Measurements from ENCODE around the gene PARP11. TPM values are rescaled to one million over a fixed set of nuclear protein-coding genes. Genes with fewer than 3 reads are reported as not detected.

PARP11 gene
- polyA plus RNA-seq, 4 donors: 1.3 to 7.9 (median 4.3) TPM

DNA sequence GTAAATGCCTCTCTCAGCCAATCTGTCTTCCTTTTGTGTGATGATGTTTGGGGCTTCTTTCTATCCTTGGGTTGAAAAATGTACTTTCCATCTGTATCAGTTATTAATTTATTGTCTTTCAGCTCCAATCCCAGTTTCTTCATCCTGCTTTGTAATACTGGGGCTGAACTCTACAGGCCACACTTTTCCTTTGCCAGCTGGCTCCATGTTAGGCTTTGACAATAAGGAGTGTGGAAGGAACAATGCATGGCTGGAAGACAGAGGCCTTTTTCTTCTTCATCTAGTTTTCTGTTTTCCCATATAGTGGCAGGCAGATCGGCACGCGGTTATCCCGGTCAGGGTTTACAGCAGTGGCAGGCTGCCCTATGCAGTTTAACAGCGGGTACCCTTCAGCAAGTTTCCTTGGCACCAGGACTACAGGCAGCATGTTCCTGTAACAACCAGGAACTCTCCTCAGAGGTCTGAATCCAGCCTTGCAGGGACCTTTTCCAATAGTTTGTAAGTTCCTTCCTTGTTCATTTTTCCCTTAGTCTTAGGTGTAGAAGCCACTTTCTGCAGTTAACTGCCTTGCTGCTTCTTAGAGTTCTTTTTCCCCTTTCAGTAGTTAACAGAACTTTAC lies 81.8 kb downstream of the PARP11 start:
- Histone ChIP-seq H3K9me3 (ENCODE audit: control insufficient read depth in 2 of 2, insufficient read depth in 1 of 2, low read depth in 1 of 2, low read length in 1 of 2) (peaks cover 0 to 2% of the 10 kb centered on the region in 2 donors), H3K27ac (ENCODE audit: low read depth in 1 of 3, low read length in 2 of 3) (no peak overlapping the region), H3K36me3 (ENCODE audit: control insufficient read depth in 3 of 3, insufficient read depth in 2 of 3, low read depth in 1 of 3, low read length in 3 of 3) (no peaks in the 10 kb centered on the region), H3K4me1 (ENCODE audit: control insufficient read depth in 3 of 3, insufficient read depth in 2 of 3, low read depth in 1 of 3, low read length in 2 of 3) (no peaks in the 10 kb centered on the region), H3K27me3 (ENCODE audit: control insufficient read depth in 3 of 3, insufficient read depth in 3 of 3, low read length in 3 of 3) (no peaks in the 10 kb centered on the region), H3K4me3 (ENCODE audit: low read depth in 1 of 3, low read length in 3 of 3) (no peak overlapping the region)
- no peak for DNase-seq
- no peak for FAIRE-seq
- WGBS, 3 donors: 91 to 95% (median 95%) methylated on average over 5 of the region's 5 CpGs

DNA sequence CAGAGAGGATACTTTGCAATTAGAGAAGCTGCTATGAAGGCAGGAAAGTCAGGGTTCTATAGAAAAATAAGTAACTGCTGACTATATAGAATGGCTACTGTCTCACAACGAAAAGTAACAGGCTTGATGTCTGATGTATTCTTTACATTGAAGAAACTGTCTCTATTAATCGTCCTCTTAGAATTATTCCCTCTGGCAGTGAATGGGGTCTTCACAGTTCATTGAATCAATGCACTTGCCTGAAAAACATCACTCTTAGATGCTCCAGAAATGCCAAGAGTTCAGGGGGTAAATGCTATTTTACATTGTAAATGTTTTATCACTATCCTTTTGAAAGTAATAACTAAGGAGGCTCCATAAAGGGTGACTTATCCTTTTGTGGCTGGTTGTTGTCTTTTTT lies 82.6 kb downstream of the PARP11 start:
- 90 to 93% (median 92%) methylated on average over 2 of the region's 2 CpGs for WGBS, 3 donors
- FAIRE-seq (no peak), DNase-seq (no peak)
- H3K4me1 ChIP-seq (ENCODE audit: control insufficient read depth in 3 of 3, insufficient read depth in 2 of 3, low read depth in 1 of 3, low read length in 2 of 3): no peaks in the 10 kb centered on the region
- H3K4me3 ChIP-seq (ENCODE audit: low read depth in 1 of 3, low read length in 3 of 3): no peak overlapping the region
- no peaks in the 10 kb centered on the region for H3K27me3 ChIP-seq (ENCODE audit: control insufficient read depth in 3 of 3, insufficient read depth in 3 of 3, low read length in 3 of 3)
- peaks cover 0 to 2% of the 10 kb centered on the region in 2 donors for H3K9me3 ChIP-seq (ENCODE audit: control insufficient read depth in 2 of 2, insufficient read depth in 1 of 2, low read depth in 1 of 2, low read length in 1 of 2)
- no peak overlapping the region for H3K27ac ChIP-seq (ENCODE audit: low read depth in 1 of 3, low read length in 2 of 3)
- H3K36me3 ChIP-seq (ENCODE audit: control insufficient read depth in 3 of 3, insufficient read depth in 2 of 3, low read depth in 1 of 3, low read length in 3 of 3): no peaks in the 10 kb centered on the region

DNA sequence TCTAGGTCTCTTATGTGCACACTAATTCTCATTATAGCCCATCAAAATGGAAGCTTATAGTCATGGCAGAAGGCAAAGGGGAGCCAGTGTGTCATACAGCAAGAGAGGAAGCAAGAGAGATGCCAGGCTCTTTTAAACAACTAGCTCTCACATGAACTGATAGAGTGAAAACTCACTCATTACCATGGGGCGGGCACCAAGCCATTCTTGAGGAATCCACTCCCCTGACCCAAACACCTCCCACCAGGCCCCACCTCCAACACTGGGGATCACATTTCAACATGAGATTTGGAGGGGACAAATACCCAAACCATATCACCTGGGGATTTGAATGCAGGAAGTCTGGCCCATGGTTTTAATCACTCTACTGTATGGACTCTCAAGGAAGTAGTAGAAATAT lies 83.4 kb downstream of the PARP11 start:
- Histone ChIP-seq H3K36me3 (ENCODE audit: control insufficient read depth in 3 of 3, insufficient read depth in 2 of 3, low read depth in 1 of 3, low read length in 3 of 3) (no peaks in the 10 kb centered on the region), H3K4me3 (ENCODE audit: low read depth in 1 of 3, low read length in 3 of 3) (no peak overlapping the region), H3K27me3 (ENCODE audit: control insufficient read depth in 3 of 3, insufficient read depth in 3 of 3, low read length in 3 of 3) (no peaks in the 10 kb centered on the region), H3K27ac (ENCODE audit: low read depth in 1 of 3, low read length in 2 of 3) (no peak overlapping the region), H3K9me3 (ENCODE audit: control insufficient read depth in 2 of 2, insufficient read depth in 1 of 2, low read depth in 1 of 2, low read length in 1 of 2) (peaks cover 0 to 2% of the 10 kb centered on the region in 2 donors), H3K4me1 (ENCODE audit: control insufficient read depth in 3 of 3, insufficient read depth in 2 of 3, low read depth in 1 of 3, low read length in 2 of 3) (no peaks in the 10 kb centered on the region)
- DNase-seq (no peak), FAIRE-seq (no peak)
- WGBS, 3 donors: 92 to 94% (median 93%) methylated on average over 1 of the region's 1 CpG

DNA sequence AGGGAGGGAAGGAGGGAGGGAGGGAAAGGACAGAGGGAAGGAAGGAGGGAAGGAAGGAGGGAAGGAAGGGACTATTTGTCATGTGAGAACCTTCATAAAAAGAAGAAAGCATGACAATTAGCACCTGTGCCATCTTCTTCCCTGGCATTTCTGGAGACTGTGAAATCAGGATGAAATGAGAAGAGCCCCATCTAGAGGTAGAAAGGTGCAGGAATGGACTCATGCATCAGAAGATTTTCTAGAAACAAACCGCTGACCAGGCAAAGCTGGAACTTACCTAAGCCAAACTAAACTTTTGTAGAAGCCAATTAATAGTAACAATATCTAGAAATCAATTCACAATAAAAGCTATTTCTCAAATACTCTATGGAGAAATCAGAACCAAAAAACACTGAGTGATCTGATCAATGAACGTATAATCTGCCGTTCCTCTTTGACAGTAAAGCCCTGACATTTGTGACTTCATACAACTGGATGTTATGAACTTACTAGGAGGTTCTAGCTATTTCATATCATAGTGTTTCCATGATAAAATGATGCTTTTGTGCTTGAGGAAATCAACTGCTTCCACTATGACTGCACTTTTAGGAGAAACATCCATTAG lies 95.9 kb downstream of the PARP11 start:
- WGBS, 3 donors: 49 to 63% (median 62%) methylated on average over 3 of the region's 3 CpGs
- no peak overlapping the region for H3K4me3 ChIP-seq (ENCODE audit: low read depth in 1 of 3, low read length in 3 of 3)
- H3K27ac ChIP-seq (ENCODE audit: low read depth in 1 of 3, low read length in 2 of 3): no peak overlapping the region
- H3K9me3 ChIP-seq (ENCODE audit: control insufficient read depth in 2 of 2, insufficient read depth in 1 of 2, low read depth in 1 of 2, low read length in 1 of 2): no peaks in the 10 kb centered on the region
- H3K27me3 ChIP-seq (ENCODE audit: control insufficient read depth in 3 of 3, insufficient read depth in 3 of 3, low read length in 3 of 3): peaks cover 0 to 6% (median 0%) of the 10 kb centered on the region in 3 donors
- no peaks in the 10 kb centered on the region for H3K4me1 ChIP-seq (ENCODE audit: control insufficient read depth in 3 of 3, insufficient read depth in 2 of 3, low read depth in 1 of 3, low read length in 2 of 3)
- H3K36me3 ChIP-seq (ENCODE audit: control insufficient read depth in 3 of 3, insufficient read depth in 2 of 3, low read depth in 1 of 3, low read length in 3 of 3): no peaks in the 10 kb centered on the region
- FAIRE-seq (no peak), DNase-seq (peak; percentile 48 to 52)

DNA sequence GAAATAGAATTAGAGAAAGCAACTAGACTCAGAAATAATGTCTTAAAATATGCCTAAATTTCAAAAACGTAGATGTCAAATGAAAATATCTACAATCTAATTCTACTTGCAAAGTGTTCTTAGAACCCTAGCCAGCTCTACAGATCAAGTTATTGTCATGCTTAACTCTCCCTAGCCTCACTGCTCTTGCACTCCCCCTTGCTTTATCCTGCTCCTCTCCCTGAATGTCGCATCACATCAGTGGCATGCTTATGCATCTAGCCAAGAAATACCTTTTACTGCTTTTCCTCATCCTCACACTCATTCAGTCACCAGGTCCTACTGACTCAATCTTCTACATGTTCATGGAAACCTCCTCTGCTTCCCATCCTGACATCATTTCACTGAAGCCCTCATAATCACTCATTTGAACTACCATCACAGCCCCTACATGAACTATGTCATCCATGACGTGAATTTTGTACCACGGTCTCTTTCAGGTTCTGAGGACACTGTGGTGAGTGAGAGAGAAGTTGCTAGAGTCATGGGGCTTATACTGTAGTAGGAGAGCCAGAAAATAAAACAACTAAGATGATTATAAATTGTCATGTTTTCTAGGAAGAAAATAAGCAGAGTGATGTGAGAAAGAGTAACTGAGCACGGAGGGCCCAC lies 97.7 kb downstream of the PARP11 start:
- 82 to 92% (median 89%) methylated on average over 5 of the region's 5 CpGs for WGBS, 3 donors
- Histone ChIP-seq H3K9me3 (ENCODE audit: control insufficient read depth in 2 of 2, insufficient read depth in 1 of 2, low read depth in 1 of 2, low read length in 1 of 2) (no peaks in the 10 kb centered on the region), H3K27ac (ENCODE audit: low read depth in 1 of 3, low read length in 2 of 3) (no peak overlapping the region), H3K4me3 (ENCODE audit: low read depth in 1 of 3, low read length in 3 of 3) (no peak overlapping the region), H3K36me3 (ENCODE audit: control insufficient read depth in 3 of 3, insufficient read depth in 2 of 3, low read depth in 1 of 3, low read length in 3 of 3) (no peaks in the 10 kb centered on the region), H3K27me3 (ENCODE audit: control insufficient read depth in 3 of 3, insufficient read depth in 3 of 3, low read length in 3 of 3) (peaks cover 0 to 6% (median 0%) of the 10 kb centered on the region in 3 donors), H3K4me1 (ENCODE audit: control insufficient read depth in 3 of 3, insufficient read depth in 2 of 3, low read depth in 1 of 3, low read length in 2 of 3) (no peaks in the 10 kb centered on the region)
- no peak for DNase-seq
- no peak for FAIRE-seq

DNA sequence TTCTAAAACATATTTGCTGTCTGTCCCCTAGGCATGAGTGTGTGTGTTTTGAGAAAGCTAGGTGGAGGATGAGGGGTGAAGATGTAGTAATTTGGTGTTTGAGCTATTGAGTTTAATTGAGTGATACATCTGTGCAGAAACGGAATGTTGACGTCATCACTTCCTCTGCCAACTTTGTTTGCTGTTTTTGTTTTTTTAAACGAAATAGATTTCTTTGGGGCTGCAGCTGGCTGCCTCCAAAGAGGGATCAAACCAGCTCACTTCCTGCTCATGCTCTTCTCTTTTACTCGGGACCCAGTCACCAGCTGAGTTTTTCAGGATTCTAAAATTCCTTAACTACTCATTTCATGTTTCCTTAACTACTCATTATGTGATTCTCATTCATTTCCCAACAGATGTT lies 100.8 kb downstream of the PARP11 start:
- no peak for FAIRE-seq
- Histone ChIP-seq H3K27ac (ENCODE audit: low read depth in 1 of 3, low read length in 2 of 3) (no peak overlapping the region), H3K9me3 (ENCODE audit: control insufficient read depth in 2 of 2, insufficient read depth in 1 of 2, low read depth in 1 of 2, low read length in 1 of 2) (no peaks in the 10 kb centered on the region), H3K4me3 (ENCODE audit: low read depth in 1 of 3, low read length in 3 of 3) (no peak overlapping the region), H3K27me3 (ENCODE audit: control insufficient read depth in 3 of 3, insufficient read depth in 3 of 3, low read length in 3 of 3) (peaks cover 0 to 6% (median 0%) of the 10 kb centered on the region in 3 donors), H3K4me1 (ENCODE audit: control insufficient read depth in 3 of 3, insufficient read depth in 2 of 3, low read depth in 1 of 3, low read length in 2 of 3) (no peaks in the 10 kb centered on the region), H3K36me3 (ENCODE audit: control insufficient read depth in 3 of 3, insufficient read depth in 2 of 3, low read depth in 1 of 3, low read length in 3 of 3) (no peaks in the 10 kb centered on the region)
- WGBS, 3 donors: 36 to 46% (median 38%) methylated on average over 4 of the region's 4 CpGs
- DNase-seq: no peak

DNA sequence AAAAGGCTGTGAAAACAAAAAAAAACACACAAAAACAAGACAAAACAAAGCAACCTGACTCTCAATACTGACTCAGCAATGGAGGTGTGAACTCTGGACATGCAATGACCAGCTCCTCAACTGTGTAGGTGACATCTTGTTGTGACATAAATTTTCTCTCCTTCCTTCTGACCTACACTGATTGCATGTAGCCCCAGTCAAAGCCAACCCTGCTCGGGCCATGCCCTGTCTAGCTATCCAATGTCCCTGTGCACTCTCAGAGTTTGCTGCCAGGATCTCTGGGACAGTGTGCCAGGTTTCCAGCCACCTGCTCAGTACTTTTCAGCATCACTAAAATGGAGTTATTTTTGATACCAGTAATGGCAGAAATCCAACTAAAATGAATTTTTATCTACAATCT lies 101.3 kb downstream of the PARP11 start:
- no peaks in the 10 kb centered on the region for H3K4me1 ChIP-seq (ENCODE audit: control insufficient read depth in 3 of 3, insufficient read depth in 2 of 3, low read depth in 1 of 3, low read length in 2 of 3)
- no peak for FAIRE-seq
- H3K27ac ChIP-seq (ENCODE audit: low read depth in 1 of 3, low read length in 2 of 3): no peak overlapping the region
- H3K36me3 ChIP-seq (ENCODE audit: control insufficient read depth in 3 of 3, insufficient read depth in 2 of 3, low read depth in 1 of 3, low read length in 3 of 3): no peaks in the 10 kb centered on the region
- no peaks in the 10 kb centered on the region for H3K9me3 ChIP-seq (ENCODE audit: control insufficient read depth in 2 of 2, insufficient read depth in 1 of 2, low read depth in 1 of 2, low read length in 1 of 2)
- H3K4me3 ChIP-seq (ENCODE audit: low read depth in 1 of 3, low read length in 3 of 3): no peak overlapping the region
- WGBS, 3 donors: 44 to 72% (median 50%) methylated on average over 1 of the region's 1 CpG
- no peak for DNase-seq
- peaks cover 0 to 6% (median 0%) of the 10 kb centered on the region in 3 donors for H3K27me3 ChIP-seq (ENCODE audit: control insufficient read depth in 3 of 3, insufficient read depth in 3 of 3, low read length in 3 of 3)

DNA sequence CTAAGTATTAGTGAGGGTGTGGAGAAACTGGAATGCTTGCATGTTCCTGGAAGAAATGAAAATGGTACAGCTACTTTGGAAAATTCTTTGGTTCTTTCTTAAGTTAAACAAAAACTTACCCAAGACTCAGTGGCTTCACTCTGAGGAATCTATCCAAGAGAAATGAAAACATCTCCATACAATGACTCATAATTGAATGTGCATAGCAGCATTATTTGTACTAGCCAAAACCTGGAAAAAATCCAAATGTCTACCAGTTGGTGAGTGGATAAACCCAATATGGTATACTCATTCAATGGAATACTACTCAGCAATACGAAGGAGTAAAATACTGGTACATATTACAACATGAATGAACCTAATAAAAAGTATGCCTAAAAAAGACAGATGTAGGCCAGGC lies 102.3 kb downstream of the PARP11 start:
- FAIRE-seq: no peak
- Histone ChIP-seq H3K4me1 (ENCODE audit: control insufficient read depth in 3 of 3, insufficient read depth in 2 of 3, low read depth in 1 of 3, low read length in 2 of 3) (no peaks in the 10 kb centered on the region), H3K27ac (ENCODE audit: low read depth in 1 of 3, low read length in 2 of 3) (no peak overlapping the region), H3K4me3 (ENCODE audit: low read depth in 1 of 3, low read length in 3 of 3) (no peak overlapping the region), H3K36me3 (ENCODE audit: control insufficient read depth in 3 of 3, insufficient read depth in 2 of 3, low read depth in 1 of 3, low read length in 3 of 3) (no peaks in the 10 kb centered on the region), H3K27me3 (ENCODE audit: control insufficient read depth in 3 of 3, insufficient read depth in 3 of 3, low read length in 3 of 3) (peaks cover 0 to 6% (median 0%) of the 10 kb centered on the region in 3 donors), H3K9me3 (ENCODE audit: control insufficient read depth in 2 of 2, insufficient read depth in 1 of 2, low read depth in 1 of 2, low read length in 1 of 2) (no peaks in the 10 kb centered on the region)
- DNase-seq: no peak
- whole genome bisulfite sequencing, 3 donors: 95 to 98% (median 97%) methylated on average over 1 of the region's 1 CpG
